K562 (cell line): ENCODE measurements around the gene RPL7A. TPM values are rescaled to one million over a fixed set of nuclear protein-coding genes. Genes with fewer than 3 reads are reported as not detected.

Experiments
- DDX20 ChIP-seq: fragments of 450-650 bp; IDR thresholded peaks from 2 replicates; pipeline ENCODE4 v1.6.1; 2016; ENCODE audit warnings: missing genetic modification characterization, low read depth, mild to moderate bottlenecking, missing compliant biosample characterization, moderate library complexity
- HLTF ChIP-seq: fragments of 450-650 bp; IDR thresholded peaks from 2 replicates; pipeline ENCODE4 v1.6.1; 2016
- MXI1 ChIP-seq: IDR thresholded peaks from 2 replicates; pipeline ENCODE4 v1.6.1; 2011; ENCODE audit warnings: low read depth, mild to moderate bottlenecking, improper control_type of control experiment, low read length
- PTTG1 ChIP-seq: fragments of 450-650 bp; IDR thresholded peaks from 2 replicates; pipeline ENCODE4 v1.6.1; 2016; ENCODE audit warnings: low read depth, mild to moderate bottlenecking, missing genetic modification characterization, missing compliant biosample characterization
- PURB ChIP-seq: sonication (generic); formaldehyde crosslinking; IDR thresholded peaks from 2 replicates; pipeline ENCODE4 v1.9.0; 2021; ENCODE audit warnings: low read depth, mild to moderate bottlenecking, missing genetic modification reagents
- U2AF2 ChIP-seq: fragments of 200-400 bp; formaldehyde crosslinking; optimal IDR thresholded peaks from 2 replicates; pipeline ENCODE3; 2017; ENCODE audit warnings: low read depth, mild to moderate bottlenecking, low read length
- ZBTB40 ChIP-seq, 2 experiments: fragments of 450-650 bp in 1 of 2; sonication (generic) in 1 of 2; formaldehyde crosslinking in 1 of 2; IDR thresholded peaks; 2 replicates each; pipeline versions ENCODE4 v1.7.1 to v1.9.0; 2016 to 2022; ENCODE audit warnings: inconsistent platforms in 1 of 2, mild to moderate bottlenecking in 1 of 2, missing genetic modification reagents in 1 of 2
- ZNF212 ChIP-seq: fragments of 450-650 bp; formaldehyde crosslinking; IDR thresholded peaks from 2 replicates; pipeline ENCODE4 v1.4.0; 2020; ENCODE audit warnings: mild to moderate bottlenecking
- ZNF324 ChIP-seq: fragments of 250-450 bp; sonication (Bioruptor Pico); IDR thresholded peaks from 2 replicates; pipeline ENCODE4 v1.4.0; 2020; ENCODE audit warnings: mild to moderate bottlenecking
- polyA plus RNA-seq, 8 experiments: library from polyadenylated mRNA; depleted of rRNA in 4 of 8; stranded (reverse) in 5 of 8; unstranded in 3 of 8; fragments of >200 nt; fragmentation: Nextera tagmentation in 2 of 8; fragmentation: Illumina TruSeq in 1 of 8; extraction: Ambion mirVana in 2 of 8; extraction: Trizol in 1 of 8; gene quantifications; 2 replicates each; pipeline versions ENCODE4 v1.2.1 to v1.2.3, GENCODE V29; 2011 to 2014; ENCODE audit warnings: inconsistent platforms in 1 of 8, missing spikeins in 1 of 8
- total RNA-seq, 7 experiments: library from RNA; depleted of rRNA in 6 of 7; stranded (reverse); fragments of >200 nt in 6 of 7; fragmentation: Illumina TruSeq in 2 of 7; extraction: Trizol in 2 of 7; gene quantifications; 2 replicates each; pipeline versions ENCODE4 v1.2.1 to v1.2.3, GENCODE V29; 2011 to 2021; ENCODE audit warnings: low replicate concordance in 1 of 7
- TF ChIP-seq, protein P1 (sequence below): sonication (generic); formaldehyde crosslinking; IDR thresholded peaks from 2 replicates; pipeline ENCODE4 v1.8.0; 2023; ENCODE audit warnings: mild to moderate bottlenecking, missing genetic modification reagents
- TF ChIP-seq, protein P2 (sequence below): sonication (generic); formaldehyde crosslinking; IDR thresholded peaks from 2 replicates; pipeline ENCODE4 v1.8.0; 2022; ENCODE audit warnings: mild to moderate bottlenecking, missing genetic modification reagents

RPL7A gene
- total and polyA plus RNA-seq, 9 of the 15 experiments (the other 6 are each of a cell fraction or from before 2014, with no cell fraction given): 1,935 to 3,760 (median 2,652) TPM

DNA sequence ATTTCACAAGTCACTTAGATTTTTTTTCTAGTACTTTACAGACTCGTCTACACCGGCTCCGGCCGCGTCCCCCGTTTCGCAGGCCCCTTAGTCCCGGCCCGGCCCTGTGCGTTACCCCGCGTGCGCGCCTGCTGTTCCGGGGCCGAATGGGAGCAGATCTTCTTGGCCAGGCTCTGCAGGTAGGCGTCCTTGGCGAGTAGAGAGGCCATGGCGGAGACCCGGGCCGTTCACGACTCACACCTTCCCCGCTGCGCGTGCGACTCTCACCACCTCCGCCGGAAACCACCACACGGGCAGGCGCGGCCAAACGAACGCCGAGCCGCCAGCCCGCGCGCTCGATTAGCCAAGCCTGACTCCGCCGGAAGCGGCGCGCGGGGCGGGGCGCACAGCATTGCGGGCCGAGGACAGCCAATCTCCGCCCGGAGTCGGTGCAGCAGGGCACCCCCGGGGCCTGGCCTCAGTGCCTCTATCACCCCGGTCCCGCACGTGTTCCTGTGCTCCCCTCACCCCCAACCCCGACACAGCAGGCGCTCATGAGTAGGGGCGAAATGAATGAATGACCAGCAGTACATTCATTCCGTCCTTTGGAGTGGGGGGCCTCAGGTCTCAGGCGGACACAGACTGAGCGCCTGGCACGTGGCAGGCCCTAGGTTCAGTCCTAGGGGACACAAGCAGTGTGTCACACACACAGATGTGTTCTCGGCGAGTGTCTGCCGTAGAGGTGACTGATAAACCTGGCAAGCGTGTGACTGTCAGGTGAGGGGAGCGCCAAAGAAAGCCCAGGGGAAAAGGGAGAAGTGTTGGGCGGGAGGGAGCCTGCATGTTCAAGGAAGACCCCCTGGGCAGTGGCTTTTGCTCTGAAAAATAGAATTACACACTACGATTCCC is 11.8 kb upstream of the RPL7A start, which contains the start of gene SURF6 (continued):
- TF ChIP-seq PTTG1 (no peak), MXI1 (peak; percentile 83), DDX20 (no peak), U2AF2 (no peak), ZBTB40 (IDR thresholded peaks at IDR 0.05) (peak; percentile 94), ZBTB40 (CRISPR knock-in tag; IDR thresholded peaks at IDR 0.05) (no peak; the same call in 1 of the 2 replicates), ZNF324 (CRISPR knock-in tag) (no peak), ZNF212 (CRISPR knock-in tag) (no peak), HLTF (no peak; the same call in 1 of the 2 replicates), PURB (CRISPR knock-in tag) (no peak)
- TF ChIP-seq, protein P1, sequence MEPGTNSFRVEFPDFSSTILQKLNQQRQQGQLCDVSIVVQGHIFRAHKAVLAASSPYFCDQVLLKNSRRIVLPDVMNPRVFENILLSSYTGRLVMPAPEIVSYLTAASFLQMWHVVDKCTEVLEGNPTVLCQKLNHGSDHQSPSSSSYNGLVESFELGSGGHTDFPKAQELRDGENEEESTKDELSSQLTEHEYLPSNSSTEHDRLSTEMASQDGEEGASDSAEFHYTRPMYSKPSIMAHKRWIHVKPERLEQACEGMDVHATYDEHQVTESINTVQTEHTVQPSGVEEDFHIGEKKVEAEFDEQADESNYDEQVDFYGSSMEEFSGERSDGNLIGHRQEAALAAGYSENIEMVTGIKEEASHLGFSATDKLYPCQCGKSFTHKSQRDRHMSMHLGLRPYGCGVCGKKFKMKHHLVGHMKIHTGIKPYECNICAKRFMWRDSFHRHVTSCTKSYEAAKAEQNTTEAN (CRISPR knock-in tag): 0 out of 2 replicates have a peak, but pooled peaks have one; percentile 53
- TF ChIP-seq, protein P2, sequence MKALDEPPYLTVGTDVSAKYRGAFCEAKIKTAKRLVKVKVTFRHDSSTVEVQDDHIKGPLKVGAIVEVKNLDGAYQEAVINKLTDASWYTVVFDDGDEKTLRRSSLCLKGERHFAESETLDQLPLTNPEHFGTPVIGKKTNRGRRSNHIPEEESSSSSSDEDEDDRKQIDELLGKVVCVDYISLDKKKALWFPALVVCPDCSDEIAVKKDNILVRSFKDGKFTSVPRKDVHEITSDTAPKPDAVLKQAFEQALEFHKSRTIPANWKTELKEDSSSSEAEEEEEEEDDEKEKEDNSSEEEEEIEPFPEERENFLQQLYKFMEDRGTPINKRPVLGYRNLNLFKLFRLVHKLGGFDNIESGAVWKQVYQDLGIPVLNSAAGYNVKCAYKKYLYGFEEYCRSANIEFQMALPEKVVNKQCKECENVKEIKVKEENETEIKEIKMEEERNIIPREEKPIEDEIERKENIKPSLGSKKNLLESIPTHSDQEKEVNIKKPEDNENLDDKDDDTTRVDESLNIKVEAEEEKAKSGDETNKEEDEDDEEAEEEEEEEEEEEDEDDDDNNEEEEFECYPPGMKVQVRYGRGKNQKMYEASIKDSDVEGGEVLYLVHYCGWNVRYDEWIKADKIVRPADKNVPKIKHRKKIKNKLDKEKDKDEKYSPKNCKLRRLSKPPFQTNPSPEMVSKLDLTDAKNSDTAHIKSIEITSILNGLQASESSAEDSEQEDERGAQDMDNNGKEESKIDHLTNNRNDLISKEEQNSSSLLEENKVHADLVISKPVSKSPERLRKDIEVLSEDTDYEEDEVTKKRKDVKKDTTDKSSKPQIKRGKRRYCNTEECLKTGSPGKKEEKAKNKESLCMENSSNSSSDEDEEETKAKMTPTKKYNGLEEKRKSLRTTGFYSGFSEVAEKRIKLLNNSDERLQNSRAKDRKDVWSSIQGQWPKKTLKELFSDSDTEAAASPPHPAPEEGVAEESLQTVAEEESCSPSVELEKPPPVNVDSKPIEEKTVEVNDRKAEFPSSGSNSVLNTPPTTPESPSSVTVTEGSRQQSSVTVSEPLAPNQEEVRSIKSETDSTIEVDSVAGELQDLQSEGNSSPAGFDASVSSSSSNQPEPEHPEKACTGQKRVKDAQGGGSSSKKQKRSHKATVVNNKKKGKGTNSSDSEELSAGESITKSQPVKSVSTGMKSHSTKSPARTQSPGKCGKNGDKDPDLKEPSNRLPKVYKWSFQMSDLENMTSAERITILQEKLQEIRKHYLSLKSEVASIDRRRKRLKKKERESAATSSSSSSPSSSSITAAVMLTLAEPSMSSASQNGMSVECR (CRISPR knock-in tag): peak; percentile 97
